IPS DF 6.9 (cell line): Measurements from ENCODE around the gene CCDC13.

Source experiments
- DNase-seq: peaks from one replicate; pipeline ENCODE4 v3.0.0-alpha.2; 2013; ENCODE audit warnings: low read depth, low spot score
- H3K27ac ChIP-seq: one replicate; pipeline ENCODE4 v1.5.1; 2013; ENCODE audit warnings: low read length, control low read depth
- H3K27me3 ChIP-seq: 2 replicates; pipeline ENCODE4 v1.6.1; 2013; ENCODE audit warnings: mild to moderate bottlenecking, low read length; ENCODE audit not compliant: control insufficient read depth, insufficient read depth
- H3K36me3 ChIP-seq: 2 replicates; pipeline ENCODE4 v1.6.1; 2013; ENCODE audit warnings: low read length; ENCODE audit not compliant: control insufficient read depth, insufficient read depth
- H3K4me1 ChIP-seq: 2 replicates; pipeline ENCODE4 v1.6.1; 2013; ENCODE audit warnings: low read length; ENCODE audit not compliant: control insufficient read depth, insufficient read depth
- H3K4me3 ChIP-seq: 2 replicates; pipeline ENCODE4 v1.5.1; 2013; ENCODE audit warnings: mild to moderate bottlenecking, low read length
- H3K9me3 ChIP-seq: 2 replicates; pipeline ENCODE4 v1.6.1; 2013; ENCODE audit warnings: low read length, inconsistent platforms; ENCODE audit not compliant: control insufficient read depth, insufficient read depth
- WGBS: extraction: QIAGEN DNeasy Blood & Tissue Kit; methylation state at CpG from one replicate; pipeline ENCODE4 v1.1.7; 2013; ENCODE audit warnings: mixed read lengths, missing lambda C conversion rate; ENCODE audit not compliant: insufficient read length, insufficient coverage; 5-methylcytosine and 5-hydroxymethylcytosine counted together

CCDC13 gene

GRCh38 chr3:42752441-42752840 lies 20.6 kb downstream of the CCDC13 start:
- Histone ChIP-seq H3K4me1 (no peaks in the 10 kb centered on the region), H3K27me3 (no peaks in the 10 kb centered on the region), H3K36me3 (0 out of 2 replicates have a peak, but pooled peaks cover 2% of the 10 kb centered on the region), H3K9me3 (no peaks in the 10 kb centered on the region), H3K4me3 (no peak overlapping the region), H3K27ac (no peak overlapping the region)
- no peak for DNase-seq
- no CpG with 5 or more reads among the region's 9 CpGs for WGBS

GRCh38 chr3:42751609-42752008 lies 21.4 kb downstream of the CCDC13 start:
- H3K4me3 ChIP-seq = no peak overlapping the region
- H3K36me3 ChIP-seq = 0 out of 2 replicates have a peak, but pooled peaks cover 2% of the 10 kb centered on the region
- H3K4me1 ChIP-seq = no peaks in the 10 kb centered on the region
- no peak for DNase-seq
- no CpG with 5 or more reads among the region's 9 CpGs for WGBS
- H3K27ac ChIP-seq = no peak overlapping the region
- H3K9me3 ChIP-seq = no peaks in the 10 kb centered on the region
- no peaks in the 10 kb centered on the region for H3K27me3 ChIP-seq

GRCh38 chr3:42750834-42751233 lies 22.2 kb downstream of the CCDC13 start:
- Histone ChIP-seq H3K27ac (no peak overlapping the region), H3K9me3 (no peaks in the 10 kb centered on the region), H3K27me3 (no peaks in the 10 kb centered on the region), H3K4me3 (no peak overlapping the region), H3K4me1 (no peaks in the 10 kb centered on the region), H3K36me3 (0 out of 2 replicates have a peak, but pooled peaks cover 2% of the 10 kb centered on the region)
- DNase-seq = no peak
- WGBS = no CpG with 5 or more reads among the region's 7 CpGs

GRCh38 chr3:42749753-42750231 lies 23.3 kb downstream of the CCDC13 start:
- Histone ChIP-seq H3K27me3 (no peaks in the 10 kb centered on the region), H3K9me3 (no peaks in the 10 kb centered on the region), H3K4me1 (no peaks in the 10 kb centered on the region), H3K4me3 (no peak overlapping the region), H3K36me3 (0 out of 2 replicates have a peak, but pooled peaks cover 2% of the 10 kb centered on the region), H3K27ac (no peak overlapping the region)
- WGBS = no CpG with 5 or more reads among the region's 10 CpGs
- DNase-seq = no peak

GRCh38 chr3:42749025-42749752 lies 23.9 kb downstream of the CCDC13 start:
- 0 out of 2 replicates have a peak, but pooled peaks cover 2% of the 10 kb centered on the region for H3K36me3 ChIP-seq
- no peak overlapping the region for H3K4me3 ChIP-seq
- no peak for DNase-seq
- WGBS = no CpG with 5 or more reads among the region's 10 CpGs
- no peaks in the 10 kb centered on the region for H3K27me3 ChIP-seq
- no peak overlapping the region for H3K27ac ChIP-seq
- no peaks in the 10 kb centered on the region for H3K9me3 ChIP-seq
- H3K4me1 ChIP-seq = no peaks in the 10 kb centered on the region; the same call in 1 of the 2 replicates

- WGBS = no CpG with 5 or more reads among the region's 6 CpGs
- no peak overlapping the region for H3K4me3 ChIP-seq
Observed at GRCh38 chr3:42747581-42747980, 25.5 kb downstream of the CCDC13 start.

GRCh38 chr3:42746455-42747450 lies 26.3 kb downstream of the CCDC13 start:
- H3K4me3 ChIP-seq = no peak overlapping the region
- no peaks in the 10 kb centered on the region; the same call in 1 of the 2 replicates for H3K4me1 ChIP-seq
- DNase-seq = no peak
- H3K27ac ChIP-seq = no peak overlapping the region
- H3K36me3 ChIP-seq = 0 out of 2 replicates have a peak, but pooled peaks cover 2% of the 10 kb centered on the region
- no CpG with 5 or more reads among the region's 11 CpGs for WGBS
- H3K27me3 ChIP-seq = no peaks in the 10 kb centered on the region
- no peaks in the 10 kb centered on the region for H3K9me3 ChIP-seq

More at GRCh38 chr3:42747581-42747980, 25.5 kb downstream of the CCDC13 start:
- H3K27me3 ChIP-seq = no peaks in the 10 kb centered on the region
- H3K36me3 ChIP-seq = 0 out of 2 replicates have a peak, but pooled peaks cover 2% of the 10 kb centered on the region
- H3K9me3 ChIP-seq = no peaks in the 10 kb centered on the region
- H3K27ac ChIP-seq = no peak overlapping the region
- no peak for DNase-seq
- no peaks in the 10 kb centered on the region; the same call in 1 of the 2 replicates for H3K4me1 ChIP-seq

GRCh38 chr3:42745776-42746454 lies 27.1 kb downstream of the CCDC13 start:
- WGBS = no CpG with 5 or more reads among the region's 8 CpGs
- no peaks in the 10 kb centered on the region; the same call in 1 of the 2 replicates for H3K4me1 ChIP-seq
- H3K4me3 ChIP-seq = no peak overlapping the region
- no peak overlapping the region for H3K27ac ChIP-seq
- H3K9me3 ChIP-seq = no peaks in the 10 kb centered on the region
- H3K27me3 ChIP-seq = no peaks in the 10 kb centered on the region; the same call in 1 of the 2 replicates
- 0 out of 2 replicates have a peak, but pooled peaks cover 2% of the 10 kb centered on the region for H3K36me3 ChIP-seq
- DNase-seq = no peak

- Histone ChIP-seq H3K27me3 (no peaks in the 10 kb centered on the region; the same call in 1 of the 2 replicates), H3K36me3 (0 out of 2 replicates have a peak, but pooled peaks cover 2% of the 10 kb centered on the region), H3K9me3 (no peaks in the 10 kb centered on the region), H3K27ac (no peak overlapping the region), H3K4me3 (no peak overlapping the region), H3K4me1 (no peaks in the 10 kb centered on the region; the same call in 1 of the 2 replicates)
- no peak for DNase-seq
- no CpG with 5 or more reads among the region's 3 CpGs for WGBS
Observed at GRCh38 chr3:42745291-42745745, 27.7 kb downstream of the CCDC13 start.
